Lung (tissue), 12 donors: ENCODE data around the gene MDH1B. TPM values are rescaled to one million over a fixed set of nuclear protein-coding genes. Genes with fewer than 3 reads are reported as not detected.

Experiments
- ATAC-seq: fragments of 200-7000 bp; cut with Tn5 transposase; one replicate; pipeline ENCODE4 v1.9.1; 2020; ENCODE audit warnings: moderate number of reproducible peaks; ENCODE audit not compliant: insufficient read depth, low FRiP score
- DNase-seq, 3 donors: peaks; one replicate each; pipeline ENCODE4 v3.0.0-alpha.2; 2013 to 2017
- H3K27ac ChIP-seq, 2 donors: one replicate each; pipeline ENCODE4 v1.5.1; 2013; ENCODE audit warnings: mild to moderate bottlenecking in 2 of 2, moderate library complexity in 2 of 2, control low read depth in 1 of 2, inconsistent platforms in 1 of 2, low read depth in 1 of 2, low read length in 1 of 2
- H3K27me3 ChIP-seq, 3 donors: one replicate each; pipeline ENCODE4 v1.5.1; 2013; ENCODE audit warnings: low read length in 2 of 3; ENCODE audit not compliant: control insufficient read depth in 3 of 3, insufficient read depth in 3 of 3
- H3K36me3 ChIP-seq, 4 donors: one replicate each; pipeline ENCODE4 v1.5.1; 2013; ENCODE audit warnings: low read length in 4 of 4, mild to moderate bottlenecking in 1 of 4, moderate library complexity in 1 of 4; ENCODE audit not compliant: control insufficient read depth in 4 of 4, insufficient read depth in 4 of 4
- H3K4me1 ChIP-seq, 5 donors: one replicate each; pipeline ENCODE4 v1.5.1; 2013; ENCODE audit warnings: low read length in 5 of 5, mild to moderate bottlenecking in 2 of 5, moderate library complexity in 1 of 5; ENCODE audit not compliant: control insufficient read depth in 5 of 5, insufficient read depth in 5 of 5
- H3K4me3 ChIP-seq: one replicate; pipeline ENCODE4 v1.5.1; 2013; ENCODE audit warnings: mild to moderate bottlenecking, control low read depth, moderate library complexity
- H3K9ac ChIP-seq, 2 donors: one replicate each; pipeline ENCODE4 v1.5.1; 2013; ENCODE audit warnings: low read length in 2 of 2, control low read depth in 1 of 2; ENCODE audit not compliant: insufficient read depth in 1 of 2
- H3K9me3 ChIP-seq, 4 donors: one replicate each; pipeline ENCODE4 v1.5.1; 2013; ENCODE audit warnings: low read length in 3 of 4, mild to moderate bottlenecking in 1 of 4, moderate library complexity in 1 of 4; ENCODE audit not compliant: control insufficient read depth in 4 of 4, insufficient read depth in 3 of 4
- WGBS, 2 donors: extraction: QIAGEN DNeasy Blood & Tissue Kit; methylation state at CpG; one replicate each; pipeline ENCODE4 v1.1.7; 2013; 5-methylcytosine and 5-hydroxymethylcytosine counted together
- polyA plus RNA-seq, 2 donors: library from polyadenylated mRNA; stranded (reverse); fragments of 200-250 nt; gene quantifications; one replicate each; pipeline ENCODE4 v1.2.1, GENCODE V29; 2013
- total RNA-seq, 2 donors: library from RNA; depleted of rRNA in 1 of 2; stranded (reverse); fragments of >200 nt in 1 of 2; gene quantifications; one replicate each; pipeline ENCODE4 v1.2.1, GENCODE V29; 2014 to 2021
- TF ChIP-seq, protein P1 (sequence below): IDR thresholded peaks from 2 replicates; pipeline ENCODE4 v1.5.1; 2012; ENCODE audit warnings: mild to moderate bottlenecking; ENCODE audit errors: control extremely low read depth, extremely low read depth
- donor health status: control.
- donor health status: control.
- donor health status: Bipolar disorder and iron deficiency.
- donor health status: healthy.
- donor health status: DM: yes; HTN: yes; CAD: no.

MDH1B gene
- total and polyA plus RNA-seq, 4 donors = 3.1 to 15.0 (median 7.3) TPM

DNA sequence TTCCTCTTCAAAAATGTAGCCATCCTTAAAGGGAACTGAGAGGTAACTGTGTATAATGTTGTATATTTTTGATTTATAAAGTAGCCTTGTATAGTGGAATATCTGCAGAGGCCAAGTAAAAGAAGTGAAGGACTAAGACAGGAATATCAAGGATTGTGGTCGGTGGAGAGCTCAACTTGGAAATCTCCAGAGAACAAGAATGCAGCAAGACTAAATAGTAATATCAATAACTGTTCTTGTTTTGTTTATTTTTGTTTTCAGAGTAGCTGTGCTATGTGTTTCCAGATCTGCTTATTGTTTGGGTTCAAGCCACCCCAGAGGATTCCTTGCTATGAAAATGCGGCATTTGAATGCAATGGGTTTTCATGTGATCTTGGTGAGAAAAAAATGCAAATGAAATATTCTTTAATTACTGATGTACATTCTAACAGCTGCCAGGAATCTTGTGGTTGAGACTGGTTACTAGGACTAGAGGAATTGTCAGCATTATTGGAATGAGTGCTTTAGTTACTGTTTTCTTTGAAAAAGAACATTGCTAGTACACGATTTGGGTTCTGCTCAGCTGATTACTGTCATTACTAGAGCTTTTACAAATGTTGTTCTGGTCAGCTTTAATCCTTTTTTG lies 25.3 kb upstream of the MDH1B start:
- H3K27ac ChIP-seq = no peak overlapping the region
- DNase-seq (no peak), ATAC-seq (no peak)
- no peak overlapping the region for H3K4me3 ChIP-seq
- peaks cover 21 to 41% (median 31%) of the 10 kb centered on the region in 4 donors for H3K36me3 ChIP-seq
- no peaks in the 10 kb centered on the region for H3K4me1 ChIP-seq
- TF ChIP-seq, protein P1, sequence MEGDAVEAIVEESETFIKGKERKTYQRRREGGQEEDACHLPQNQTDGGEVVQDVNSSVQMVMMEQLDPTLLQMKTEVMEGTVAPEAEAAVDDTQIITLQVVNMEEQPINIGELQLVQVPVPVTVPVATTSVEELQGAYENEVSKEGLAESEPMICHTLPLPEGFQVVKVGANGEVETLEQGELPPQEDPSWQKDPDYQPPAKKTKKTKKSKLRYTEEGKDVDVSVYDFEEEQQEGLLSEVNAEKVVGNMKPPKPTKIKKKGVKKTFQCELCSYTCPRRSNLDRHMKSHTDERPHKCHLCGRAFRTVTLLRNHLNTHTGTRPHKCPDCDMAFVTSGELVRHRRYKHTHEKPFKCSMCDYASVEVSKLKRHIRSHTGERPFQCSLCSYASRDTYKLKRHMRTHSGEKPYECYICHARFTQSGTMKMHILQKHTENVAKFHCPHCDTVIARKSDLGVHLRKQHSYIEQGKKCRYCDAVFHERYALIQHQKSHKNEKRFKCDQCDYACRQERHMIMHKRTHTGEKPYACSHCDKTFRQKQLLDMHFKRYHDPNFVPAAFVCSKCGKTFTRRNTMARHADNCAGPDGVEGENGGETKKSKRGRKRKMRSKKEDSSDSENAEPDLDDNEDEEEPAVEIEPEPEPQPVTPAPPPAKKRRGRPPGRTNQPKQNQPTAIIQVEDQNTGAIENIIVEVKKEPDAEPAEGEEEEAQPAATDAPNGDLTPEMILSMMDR = no peak
- no peaks in the 10 kb centered on the region for H3K9me3 ChIP-seq
- WGBS, 2 donors = 84 to 89% methylated on average over 3 of the region's 3 CpGs
- H3K27me3 ChIP-seq = no peaks in the 10 kb centered on the region
- no peak overlapping the region for H3K9ac ChIP-seq

DNA sequence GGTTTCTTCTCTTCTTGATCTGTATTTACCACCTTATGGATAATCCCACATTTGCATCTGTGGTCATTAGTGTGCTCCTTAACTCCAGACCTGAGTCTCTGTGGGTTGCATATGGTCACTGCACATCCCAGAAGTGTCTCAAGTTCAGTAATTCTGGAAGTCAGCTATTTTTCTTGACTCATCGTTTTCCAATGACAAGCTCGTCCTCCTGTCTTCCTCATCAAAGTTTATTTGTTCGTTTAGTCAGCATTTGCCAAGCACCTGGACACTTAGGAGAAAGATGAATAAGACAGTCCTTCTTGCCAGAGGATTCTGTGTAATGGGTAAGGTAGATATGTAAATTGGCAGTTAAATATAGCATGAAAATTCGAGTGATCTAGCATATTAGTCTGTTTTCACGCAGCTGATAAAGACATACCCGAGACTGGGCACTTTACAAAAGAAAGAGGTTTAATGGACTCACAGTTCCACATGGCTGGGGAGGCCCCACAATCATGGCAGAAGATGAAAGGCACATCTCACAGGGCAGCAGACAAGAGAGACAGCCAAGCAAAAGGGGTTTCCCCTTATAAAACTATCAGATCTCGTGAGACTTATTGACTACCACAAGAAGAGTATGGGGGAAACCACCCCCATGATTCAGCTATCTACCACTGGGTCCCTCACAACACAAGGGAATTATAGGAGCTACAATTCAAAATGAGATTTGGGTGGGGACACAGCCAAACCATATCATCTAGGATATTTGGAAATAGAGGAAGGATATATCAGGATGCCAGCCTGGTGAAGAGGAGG lies 19.6 kb upstream of the MDH1B start:
- ATAC-seq (no peak), DNase-seq (no peak)
- peaks cover 30 to 66% (median 45%) of the 10 kb centered on the region in 4 donors for H3K36me3 ChIP-seq

DNA sequence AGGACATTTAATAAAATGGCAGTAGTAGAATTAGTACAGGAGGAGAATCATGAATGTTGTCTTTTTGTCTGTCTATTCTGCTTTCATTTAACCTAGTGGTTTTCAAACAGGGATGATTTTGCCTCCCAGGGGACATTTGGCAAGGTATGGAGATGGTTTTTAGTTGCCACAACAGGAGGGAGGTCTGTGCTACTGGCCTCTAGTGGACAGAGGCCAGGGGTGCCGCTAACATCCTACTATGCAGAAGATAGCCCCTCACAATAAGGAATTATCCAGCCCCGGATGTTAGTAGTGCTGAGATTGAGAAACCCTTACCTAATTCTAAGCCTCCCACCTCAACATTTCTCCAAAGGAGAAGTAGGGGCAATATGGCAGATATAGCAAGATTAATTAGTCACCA lies 18.6 kb upstream of the MDH1B start:
- WGBS, 2 donors = 75 to 77% methylated on average over 2 of the region's 2 CpGs
- Histone ChIP-seq H3K27ac (no peak overlapping the region), H3K9me3 (peaks cover 0 to 3% (median 2%) of the 10 kb centered on the region in 4 donors), H3K4me1 (no peaks in the 10 kb centered on the region), H3K27me3 (no peaks in the 10 kb centered on the region), H3K9ac (no peak overlapping the region), H3K36me3 (peaks cover 27 to 69% (median 45%) of the 10 kb centered on the region in 4 donors), H3K4me3 (no peak overlapping the region)
- no peak for ATAC-seq
- no peak for DNase-seq
- TF ChIP-seq, protein P1 = no peak

More for the DNA sequence above, 19.6 kb upstream of the MDH1B start:
- H3K9me3 ChIP-seq = peaks cover 0 to 3% (median 0%) of the 10 kb centered on the region in 4 donors
- H3K4me1 ChIP-seq = no peaks in the 10 kb centered on the region
- no peak overlapping the region for H3K9ac ChIP-seq
- H3K4me3 ChIP-seq = no peak overlapping the region
- WGBS, 2 donors = 92% methylated on average over 7 of the region's 7 CpGs
- H3K27ac ChIP-seq = no peak overlapping the region
- no peaks in the 10 kb centered on the region for H3K27me3 ChIP-seq
- TF ChIP-seq, protein P1 = no peak
